Measurements from ENCODE around the gene SELENOF. TPM values are rescaled to one million over a fixed set of nuclear protein-coding genes. Genes with fewer than 3 reads are reported as not detected.

Gene SELENOF
- total RNA-seq, 4 donors from 2014 or later, result 41.3 to 141 (median 76.1) TPM

DNA sequence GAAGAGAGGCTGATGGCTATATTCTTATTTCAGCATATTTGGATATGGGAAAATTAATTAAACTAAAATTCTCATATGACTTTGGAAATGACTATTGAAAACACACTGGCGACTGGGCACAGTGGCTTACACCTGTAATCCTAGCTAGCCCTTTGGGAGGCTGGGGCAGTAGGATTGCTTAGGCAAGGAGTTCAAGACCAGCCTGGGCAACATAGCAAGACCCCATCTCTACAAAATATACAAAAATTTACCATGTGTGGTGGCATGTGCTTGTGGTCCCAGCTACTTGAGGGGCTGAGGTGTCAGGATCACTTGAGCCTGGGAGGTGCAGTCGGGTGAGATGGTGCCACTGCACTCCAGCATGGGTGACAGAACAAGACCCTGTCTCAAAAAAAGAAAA is 26.7 kb upstream of the SELENOF start:
- DNase-seq, result no peak
- Histone ChIP-seq H3K27me3 (no peaks in the 10 kb centered on the region), H3K27ac (no peak overlapping the region), H3K36me3 (no peaks in the 10 kb centered on the region), H3K4me1 (no peaks in the 10 kb centered on the region), H3K9me3 (no peaks in the 10 kb centered on the region), H3K4me3 (no peak overlapping the region)
- TF ChIP-seq CTCF (IDR thresholded peaks at IDR 0.05) (no peak), POLR2A (IDR thresholded peaks at IDR 0.05) (no peak)

- no peak for DNase-seq
- TF ChIP-seq CTCF (IDR thresholded peaks at IDR 0.05) (no peak), POLR2A (IDR thresholded peaks at IDR 0.05) (no peak)
- no peak overlapping the region for H3K27ac ChIP-seq
- no peaks in the 10 kb centered on the region for H3K27me3 ChIP-seq
- H3K4me3 ChIP-seq, result no peak overlapping the region
- no peaks in the 10 kb centered on the region for H3K4me1 ChIP-seq
- no peaks in the 10 kb centered on the region for H3K9me3 ChIP-seq
- no peaks in the 10 kb centered on the region for H3K36me3 ChIP-seq
Measured at GRCh38 chr1:86939406-86939805, 25.5 kb upstream of the SELENOF start.

GRCh38 chr1:86938855-86939254 is 24.9 kb upstream of the SELENOF start:
- Histone ChIP-seq H3K36me3 (no peaks in the 10 kb centered on the region), H3K4me3 (no peak overlapping the region), H3K4me1 (no peaks in the 10 kb centered on the region), H3K27me3 (no peaks in the 10 kb centered on the region), H3K9me3 (no peaks in the 10 kb centered on the region), H3K27ac (no peak overlapping the region)
- TF ChIP-seq CTCF (IDR thresholded peaks at IDR 0.05) (no peak), POLR2A (IDR thresholded peaks at IDR 0.05) (no peak)
- no peak for DNase-seq

DNA sequence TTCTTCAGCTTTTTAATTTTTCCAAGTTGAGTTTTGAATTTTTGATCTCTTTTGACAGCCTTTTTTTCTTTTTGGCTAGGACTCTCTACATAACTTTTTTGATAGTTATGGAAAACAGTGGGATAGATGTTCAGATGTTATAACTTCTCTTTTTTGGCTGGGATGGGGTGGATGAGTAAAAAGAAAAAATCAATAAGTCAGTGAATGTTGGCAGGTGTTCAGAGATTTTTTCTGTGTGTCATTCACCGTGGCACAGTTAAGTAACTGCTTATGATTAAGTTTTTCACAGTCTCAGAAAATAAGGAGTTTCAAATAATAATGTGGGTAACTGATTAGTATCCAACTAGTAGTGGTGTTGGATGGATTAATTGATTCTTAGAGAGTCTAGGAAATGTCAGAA is 24.5 kb upstream of the SELENOF start:
- Histone ChIP-seq H3K27me3 (no peaks in the 10 kb centered on the region), H3K36me3 (no peaks in the 10 kb centered on the region), H3K9me3 (no peaks in the 10 kb centered on the region), H3K4me3 (no peak overlapping the region), H3K27ac (no peak overlapping the region), H3K4me1 (no peaks in the 10 kb centered on the region)
- TF ChIP-seq CTCF (IDR thresholded peaks at IDR 0.05) (no peak), POLR2A (IDR thresholded peaks at IDR 0.05) (no peak)
- DNase-seq, result no peak

DNA sequence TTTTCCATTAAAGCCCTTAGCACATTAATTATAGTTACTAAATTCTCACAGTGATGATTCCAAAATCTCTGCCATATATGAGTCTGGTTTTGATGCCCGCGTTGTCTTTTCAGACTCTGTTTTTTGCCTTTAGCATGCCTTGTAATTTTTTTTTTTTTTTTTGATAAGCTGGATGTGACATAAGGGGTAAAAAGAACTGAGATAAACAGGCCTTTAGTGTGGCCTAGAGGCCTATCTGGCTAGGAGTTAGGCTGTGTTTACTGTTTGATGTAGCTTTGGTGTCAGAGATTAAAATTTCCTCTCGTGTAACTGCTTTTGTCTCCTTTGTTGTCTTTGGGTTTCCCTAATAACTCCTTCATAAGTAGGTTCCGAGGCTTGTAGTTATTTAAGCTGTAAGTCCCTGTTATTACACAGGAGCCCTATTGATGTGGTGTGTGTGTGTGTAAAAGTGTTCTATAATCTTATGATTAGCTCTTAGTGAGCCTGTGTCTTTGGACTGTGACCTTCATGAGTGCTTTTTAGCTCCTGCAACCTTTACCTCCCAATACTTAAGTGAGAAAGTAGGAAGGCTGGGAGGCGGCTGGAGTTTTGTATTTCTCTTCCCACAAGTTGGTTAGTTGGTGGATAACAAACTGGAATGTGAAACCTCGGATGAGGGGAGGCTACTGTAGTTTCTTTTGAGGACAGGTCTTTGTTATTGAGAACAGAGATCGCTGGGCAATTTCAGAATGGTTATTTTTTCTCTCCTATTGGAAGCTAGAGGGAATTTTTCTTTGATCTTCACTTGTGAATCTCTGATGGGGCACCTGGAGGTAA is 19.8 kb upstream of the SELENOF start:
- Histone ChIP-seq H3K27me3 (no peaks in the 10 kb centered on the region), H3K36me3 (no peaks in the 10 kb centered on the region), H3K4me1 (no peaks in the 10 kb centered on the region), H3K4me3 (no peak overlapping the region), H3K27ac (no peak overlapping the region), H3K9me3 (no peaks in the 10 kb centered on the region)
- DNase-seq, result no peak
- no peak for TF ChIP-seq POLR2A (IDR thresholded peaks at IDR 0.05)
- TF ChIP-seq CTCF (IDR thresholded peaks at IDR 0.05), result no peak

Measured in Peyer's patch (tissue), 4 donors.